ENCODE measurements around the gene SPSB2. TPM values are rescaled to one million over a fixed set of nuclear protein-coding genes. Genes with fewer than 3 reads are reported as not detected.
"Not testable (repeated sequence)": the region's sequence is repeated elsewhere in the genome, so short reads cannot be mapped to it uniquely, and the experiment has no call there.

The SPSB2 gene
- total RNA-seq, 4 donors from 2014 or later = 4.5 to 21.0 (median 8.2) TPM

DNA sequence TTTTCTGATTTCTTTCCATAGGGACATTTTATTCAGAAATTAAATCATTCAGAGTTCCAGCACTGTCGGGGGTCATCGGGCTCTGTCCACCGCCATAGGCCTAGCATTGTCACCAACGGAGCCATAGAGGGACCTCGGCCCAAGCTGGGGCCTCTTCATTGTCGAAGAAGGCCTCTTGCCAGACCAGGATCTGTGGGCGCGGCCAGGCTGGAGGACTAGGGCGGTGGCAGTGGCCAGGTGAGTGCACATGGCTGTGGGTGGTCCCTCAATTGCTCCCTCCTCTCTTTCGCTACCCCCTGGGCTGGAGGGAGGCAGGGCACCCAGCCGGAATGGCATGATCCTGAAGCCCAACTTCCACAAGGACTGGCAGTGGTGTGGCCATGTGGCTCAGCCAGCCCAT lies 10.6 kb upstream of the SPSB2 start:
- WGBS, 2 donors (ENCODE audit: low coverage in 1 of 2) = 96% methylated on average over 9 of the region's 11 CpGs; no CpG with 5 or more reads in 1 of the 2 donors
- no peaks in the 10 kb centered on the region for H3K9me3 ChIP-seq
- no peak for DNase-seq
- no peak for TF ChIP-seq EP300 (IDR thresholded peaks at IDR 0.05; ENCODE audit: low read depth)
- TF ChIP-seq POLR2AphosphoS5 (IDR thresholded peaks at IDR 0.05) = no peak
- TF ChIP-seq, protein P1, sequence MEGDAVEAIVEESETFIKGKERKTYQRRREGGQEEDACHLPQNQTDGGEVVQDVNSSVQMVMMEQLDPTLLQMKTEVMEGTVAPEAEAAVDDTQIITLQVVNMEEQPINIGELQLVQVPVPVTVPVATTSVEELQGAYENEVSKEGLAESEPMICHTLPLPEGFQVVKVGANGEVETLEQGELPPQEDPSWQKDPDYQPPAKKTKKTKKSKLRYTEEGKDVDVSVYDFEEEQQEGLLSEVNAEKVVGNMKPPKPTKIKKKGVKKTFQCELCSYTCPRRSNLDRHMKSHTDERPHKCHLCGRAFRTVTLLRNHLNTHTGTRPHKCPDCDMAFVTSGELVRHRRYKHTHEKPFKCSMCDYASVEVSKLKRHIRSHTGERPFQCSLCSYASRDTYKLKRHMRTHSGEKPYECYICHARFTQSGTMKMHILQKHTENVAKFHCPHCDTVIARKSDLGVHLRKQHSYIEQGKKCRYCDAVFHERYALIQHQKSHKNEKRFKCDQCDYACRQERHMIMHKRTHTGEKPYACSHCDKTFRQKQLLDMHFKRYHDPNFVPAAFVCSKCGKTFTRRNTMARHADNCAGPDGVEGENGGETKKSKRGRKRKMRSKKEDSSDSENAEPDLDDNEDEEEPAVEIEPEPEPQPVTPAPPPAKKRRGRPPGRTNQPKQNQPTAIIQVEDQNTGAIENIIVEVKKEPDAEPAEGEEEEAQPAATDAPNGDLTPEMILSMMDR (IDR thresholded peaks at IDR 0.05) = no peak
- TF ChIP-seq POLR2A (IDR thresholded peaks at IDR 0.05) = no peak
- in situ Hi-C loops (cut with MboI; ENCODE audit: low pct_ligation_motif_present in 1 of 4, low pct_unique_long_range_greater_than_20kb in 1 of 4, low sequenced_read_pairs in 3 of 4) (no loop called here), intact Hi-C loops (cut with DNase I; ENCODE audit: low total_unique reads) (no loop called here)
- no peaks in the 10 kb centered on the region for H3K36me3 ChIP-seq
- H3K27ac ChIP-seq = no peak overlapping the region
- H3K4me1 ChIP-seq = peaks cover 4 to 17% (median 8%) of the 10 kb centered on the region in 4 donors
- H3K4me3 ChIP-seq = no peak overlapping the region
- no peaks in the 10 kb centered on the region for H3K27me3 ChIP-seq

DNA sequence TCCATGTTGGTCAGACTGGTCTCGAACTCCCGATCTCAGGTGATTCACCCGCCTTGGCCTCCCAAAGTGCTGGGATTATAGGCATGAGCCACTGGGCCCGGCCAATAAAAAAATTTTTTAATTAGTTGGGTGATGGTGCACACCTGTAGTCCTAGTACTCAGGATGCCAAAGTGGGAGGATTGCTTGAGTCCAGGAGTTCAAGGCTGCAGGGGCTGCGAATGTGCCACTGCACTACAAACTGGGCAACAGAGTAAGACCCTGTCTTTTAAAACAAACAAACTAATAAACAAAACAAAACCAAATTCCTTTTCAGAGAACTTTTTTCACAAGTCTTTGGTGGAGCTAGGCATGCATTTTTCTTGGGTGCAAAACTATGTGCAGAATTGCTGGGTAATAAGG lies 10.1 kb upstream of the SPSB2 start:
- no peaks in the 10 kb centered on the region for H3K27me3 ChIP-seq
- intact Hi-C loops (cut with DNase I; ENCODE audit: low total_unique reads) (no loop called here), in situ Hi-C loops (cut with MboI; ENCODE audit: low pct_ligation_motif_present in 1 of 4, low pct_unique_long_range_greater_than_20kb in 1 of 4, low sequenced_read_pairs in 3 of 4) (no loop called here)
- H3K9me3 ChIP-seq = no peaks in the 10 kb centered on the region
- H3K4me1 ChIP-seq = peaks cover 4 to 17% (median 8%) of the 10 kb centered on the region in 4 donors
- DNase-seq = no peak
- no peaks in the 10 kb centered on the region for H3K36me3 ChIP-seq
- 92 to 99% methylated on average over 4 to 5 of the region's 5 CpGs for WGBS, 2 donors (ENCODE audit: low coverage in 1 of 2)
- H3K4me3 ChIP-seq = no peak overlapping the region
- H3K27ac ChIP-seq = no peak overlapping the region
- TF ChIP-seq EP300 (IDR thresholded peaks at IDR 0.05; ENCODE audit: low read depth) (no peak), POLR2A (IDR thresholded peaks at IDR 0.05) (no peak), POLR2AphosphoS5 (IDR thresholded peaks at IDR 0.05) (no peak)
- TF ChIP-seq, protein P1 (IDR thresholded peaks at IDR 0.05) = no peak

DNA sequence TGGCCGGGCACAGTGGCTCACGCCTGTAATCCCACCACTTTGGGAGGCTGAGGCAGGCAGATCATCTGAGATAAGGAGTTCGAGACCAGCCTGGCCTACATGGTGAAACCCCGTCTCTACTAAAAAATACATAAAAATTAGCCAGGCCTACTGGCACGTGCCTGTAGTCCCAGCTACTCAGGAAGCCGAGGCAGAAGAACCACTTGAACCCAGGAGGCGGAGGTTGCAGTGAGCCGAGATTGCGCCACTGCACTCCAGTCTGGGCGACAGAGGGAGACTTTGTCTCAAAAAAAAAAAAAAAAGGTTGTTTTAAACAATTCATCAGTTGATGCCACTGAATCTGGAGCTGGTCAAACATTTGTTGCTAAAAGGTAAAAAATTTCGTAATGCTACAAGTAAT lies 6.7 kb upstream of the SPSB2 start:
- intact Hi-C loops (cut with DNase I; ENCODE audit: low total_unique reads); H3K4me1 ChIP-seq; H3K9me3 ChIP-seq; in situ Hi-C loops (cut with MboI; ENCODE audit: low pct_ligation_motif_present in 1 of 4, low pct_unique_long_range_greater_than_20kb in 1 of 4, low sequenced_read_pairs in 3 of 4); DNase-seq; H3K36me3 ChIP-seq; H3K4me3 ChIP-seq; H3K27me3 ChIP-seq: not testable (repeated sequence)
- H3K27ac ChIP-seq = peak overlapping the region in 3 of 4 donors; percentile 54 to 63 (median 60)
- WGBS, 2 donors (ENCODE audit: low coverage in 1 of 2) = 73 to 90% methylated on average over 4 to 11 of the region's 11 CpGs

DNA sequence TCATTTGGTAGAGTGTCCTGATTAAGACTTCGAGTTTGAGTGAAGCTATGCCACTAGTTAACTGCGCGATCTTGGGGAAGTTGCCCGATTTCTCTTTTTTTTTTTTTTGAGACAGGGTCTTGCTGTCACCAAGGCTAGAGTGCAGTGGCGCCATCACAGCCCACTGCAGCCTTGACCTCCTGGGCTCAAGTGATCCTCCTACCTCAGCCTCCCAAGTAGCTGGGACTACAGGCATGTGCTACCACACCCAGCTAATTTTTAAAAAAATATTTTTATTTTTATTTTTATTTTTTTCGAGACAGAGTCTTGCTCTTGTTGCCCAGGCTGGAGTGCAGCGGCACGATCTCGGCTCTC lies 889 bp upstream of the SPSB2 start:
- Histone ChIP-seq H3K4me1 (peaks cover 17 to 42% (median 35%) of the 10 kb centered on the region in 4 donors), H3K27ac (peak overlapping the region; percentile 89 to 99 (median 92)), H3K36me3 (peaks cover 0 to 10% (median 5%) of the 10 kb centered on the region in 4 donors), H3K4me3 (peak overlapping the region in 3 of 4 donors; percentile 58 to 81 (median 77))
- intact Hi-C loops (cut with DNase I; ENCODE audit: low total_unique reads) = loop anchor here (5.0 kb wide), 1 partner anchor 63 kb away; no protein-coding TSS in a partner anchor
- H3K27me3 ChIP-seq; in situ Hi-C loops (cut with MboI; ENCODE audit: low pct_ligation_motif_present in 1 of 4, low pct_unique_long_range_greater_than_20kb in 1 of 4, low sequenced_read_pairs in 3 of 4); H3K9me3 ChIP-seq; DNase-seq: not testable (repeated sequence)
- WGBS, 2 donors (ENCODE audit: low coverage in 1 of 2) = 48 to 51% methylated on average over 8 to 9 of the region's 9 CpGs

DNA sequence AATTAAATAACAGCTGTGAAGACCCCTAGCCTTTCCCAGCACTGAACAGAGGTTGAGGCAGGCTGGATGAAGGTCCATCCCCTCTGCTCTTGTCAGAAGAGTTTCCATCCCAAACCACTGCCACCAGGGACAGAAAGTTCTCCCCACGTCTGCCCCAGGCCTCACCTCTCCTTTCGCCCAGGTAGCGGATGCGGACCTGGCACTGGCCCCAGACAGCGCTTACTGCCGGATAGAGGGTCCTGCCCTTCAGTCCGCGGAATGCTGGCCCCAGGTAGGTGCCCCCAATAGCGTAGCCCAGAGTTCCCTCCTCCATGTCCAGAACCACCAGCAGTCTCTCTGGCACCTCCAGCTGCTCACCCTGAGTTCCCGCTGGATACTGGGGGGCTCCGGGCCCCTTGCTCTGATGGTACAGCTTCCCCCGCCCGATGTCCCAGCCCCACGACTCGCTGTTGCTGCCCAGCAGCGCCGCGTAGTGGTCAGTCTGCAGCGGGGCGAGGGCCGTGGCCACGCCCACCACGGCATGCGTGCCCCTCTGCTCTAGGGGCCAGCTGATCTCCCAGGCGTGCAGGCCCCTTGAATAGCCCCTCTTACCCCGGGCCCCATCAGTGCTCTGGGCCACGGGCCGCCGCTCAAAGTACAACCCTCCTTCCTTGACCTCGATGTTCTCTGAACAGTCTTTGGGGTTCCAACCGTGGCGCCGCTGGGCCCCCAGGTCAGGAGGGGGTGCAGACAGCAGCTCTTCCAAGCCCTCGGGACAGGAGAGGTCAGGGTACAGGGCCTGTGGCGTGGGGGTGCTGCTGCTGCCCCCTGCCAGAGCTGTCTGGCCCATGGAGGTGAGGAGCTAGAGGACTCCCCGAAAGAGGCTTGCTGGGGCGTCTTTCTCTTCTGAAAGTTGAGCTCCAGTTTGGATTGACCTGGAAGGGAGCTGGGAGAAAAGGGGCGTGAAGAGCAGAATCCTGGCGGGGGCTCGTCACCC lies 742 bp downstream of the SPSB2 start:
- H3K4me3 ChIP-seq = peak overlapping the region; percentile 51 to 81 (median 68)
- intact Hi-C loops (cut with DNase I; ENCODE audit: low total_unique reads) (loop anchor here (5.0 kb wide), 1 partner anchor 65 kb away; no protein-coding TSS in a partner anchor), in situ Hi-C loops (cut with MboI; ENCODE audit: low pct_ligation_motif_present in 1 of 4, low pct_unique_long_range_greater_than_20kb in 1 of 4, low sequenced_read_pairs in 3 of 4) (no loop called here)
- 0 to 4% methylated on average over 7 to 32 of the region's 40 CpGs for WGBS, 2 donors (ENCODE audit: low coverage in 1 of 2)
- TF ChIP-seq, protein P1 (IDR thresholded peaks at IDR 0.05) = peak; percentile 93 to 98 (median 97)
- TF ChIP-seq POLR2AphosphoS5 (IDR thresholded peaks at IDR 0.05) (peak; percentile 14 to 82 (median 59)), EP300 (IDR thresholded peaks at IDR 0.05; ENCODE audit: low read depth) (no peak), POLR2A (IDR thresholded peaks at IDR 0.05) (no peak)
- H3K9me3 ChIP-seq = no peaks in the 10 kb centered on the region
- no peaks in the 10 kb centered on the region for H3K27me3 ChIP-seq
- peaks cover 24 to 51% (median 43%) of the 10 kb centered on the region in 4 donors for H3K4me1 ChIP-seq
- peak overlapping the region; percentile 89 to 99 (median 92) for H3K27ac ChIP-seq
- H3K36me3 ChIP-seq = peaks cover 0 to 10% (median 5%) of the 10 kb centered on the region in 4 donors
- peak; percentile 91 for DNase-seq
